ENCODE measurements around the gene ADAMTS13.

Gene ADAMTS13

GRCh38 chr9:133492061-133493021, 70.2 kb downstream of the ADAMTS13 start:
- DNase-seq: no peak

- no peak for DNase-seq
Observed at GRCh38 chr9:133493428-133493827, 71.3 kb downstream of the ADAMTS13 start.

GRCh38 chr9:133493845-133494540, 71.8 kb downstream of the ADAMTS13 start:
- DNase-seq: no peak

GRCh38 chr9:133494636-133495326, 72.6 kb downstream of the ADAMTS13 start:
- no peak for DNase-seq

GRCh38 chr9:133495327-133496293, 73.4 kb downstream of the ADAMTS13 start:
- no peak for DNase-seq

GRCh38 chr9:133496861-133497842, 75.0 kb downstream of the ADAMTS13 start:
- DNase-seq: no peak

- DNase-seq: no peak
Observed at GRCh38 chr9:133499132-133499891, 77.1 kb downstream of the ADAMTS13 start.

- DNase-seq: no peak
Observed at GRCh38 chr9:133499892-133500270, 77.7 kb downstream of the ADAMTS13 start.

GRCh38 chr9:133502112-133502511, 79.9 kb downstream of the ADAMTS13 start:
- DNase-seq: no peak

- DNase-seq: no peak
Observed at GRCh38 chr9:133505186-133505830, 83.1 kb downstream of the ADAMTS13 start.

- peak; percentile 31 for DNase-seq
Observed at GRCh38 chr9:133505901-133506652, 83.9 kb downstream of the ADAMTS13 start.

- DNase-seq: peak; percentile 33
Observed at GRCh38 chr9:133506653-133507038, 84.5 kb downstream of the ADAMTS13 start.

GRCh38 chr9:133507246-133507965, 85.2 kb downstream of the ADAMTS13 start:
- DNase-seq: no peak

GRCh38 chr9:133508046-133508445, 85.9 kb downstream of the ADAMTS13 start:
- no peak for DNase-seq

Data from fibroblast of skin of abdomen (primary cell).